HEK293 (cell line): ENCODE data around the gene PRR16.

ENCODE experiments used
- CTCF ChIA-PET: fragments of 350-600 bp; formaldehyde crosslinking; extraction: SDS; loops from one replicate; lab custom pipeline; 2021; ENCODE audit warnings: antibody characterized with exemption; lab: Yijun Ruan, JAX
- POLR2A ChIA-PET: fragments of 300-600 bp; formaldehyde crosslinking; extraction: SDS; loops from one replicate; lab custom pipeline; 2020; ENCODE audit warnings: antibody characterized with exemption, inconsistent platforms; lab: Yijun Ruan, JAX
- H3K27ac ChIP-seq: fragments of 200-500 bp; sonication (Bioruptor generic); 2 replicates; pipeline ENCODE4 v1.5.1; 2014; ENCODE audit warnings: low read depth, low read length, control low read depth, inconsistent platforms; ENCODE audit errors: extremely low read depth
- H3K36me3 ChIP-seq, 2 experiments: fragments of 200-500 bp in 1 of 2; sonication (Bioruptor generic) in 1 of 2; 1 replicate in 1 of 2; 2 replicates in 1 of 2; pipeline ENCODE4 v1.5.1; 2014 to 2017; ENCODE audit warnings: inconsistent platforms in 2 of 2, low read length in 2 of 2; ENCODE audit not compliant: control insufficient read depth in 2 of 2, insufficient read depth in 1 of 2
- H3K4me1 ChIP-seq: fragments of 200-500 bp; sonication (Bioruptor generic); 2 replicates; pipeline ENCODE4 v1.5.1; 2014; ENCODE audit warnings: mild to moderate bottlenecking, low read length, inconsistent platforms; ENCODE audit not compliant: control insufficient read depth, insufficient read depth
- H3K4me3 ChIP-seq: 2 replicates; pipeline ENCODE4 v1.5.1; 2011; ENCODE audit warnings: low read depth, mild to moderate bottlenecking, control low read depth, low read length, moderate library complexity
- H3K9me3 ChIP-seq: fragments of 200-500 bp; sonication (Bioruptor generic); 2 replicates; pipeline ENCODE4 v1.5.1; 2014; ENCODE audit warnings: low read depth, low read length, inconsistent platforms; ENCODE audit not compliant: control insufficient read depth, insufficient read depth
- ZBTB21 ChIP-seq: fragments of 450-650 bp; formaldehyde crosslinking; IDR thresholded peaks from 2 replicates; pipeline ENCODE4 v1.5.1; 2017; ENCODE audit warnings: missing biosample characterization, missing genetic modification characterization
- ZFP3 ChIP-seq: fragments of 450-650 bp; formaldehyde crosslinking; IDR thresholded peaks from 2 replicates; pipeline ENCODE4 v1.5.1; 2016; ENCODE audit warnings: low read depth, missing biosample characterization, missing genetic modification characterization
- ZNF138 ChIP-seq: fragments of 450-650 bp; formaldehyde crosslinking; IDR thresholded peaks from 2 replicates; pipeline ENCODE4 v1.5.1; 2016; ENCODE audit warnings: missing biosample characterization, missing genetic modification characterization, borderline replicate concordance
- ZNF155 ChIP-seq: fragments of 450-650 bp; formaldehyde crosslinking; IDR thresholded peaks from 2 replicates; pipeline ENCODE4 v1.5.1; 2016; ENCODE audit warnings: missing biosample characterization, missing genetic modification characterization
- ZNF292 ChIP-seq: fragments of 450-650 bp; formaldehyde crosslinking; IDR thresholded peaks from 2 replicates; pipeline ENCODE4 v1.5.1; 2016; ENCODE audit warnings: low read depth, missing biosample characterization, missing genetic modification characterization, borderline replicate concordance
- ZNF394 ChIP-seq: fragments of 450-650 bp; formaldehyde crosslinking; IDR thresholded peaks from 2 replicates; pipeline ENCODE4 v1.5.1; 2016; ENCODE audit warnings: missing biosample characterization, missing genetic modification characterization, mild to moderate bottlenecking, moderate library complexity, borderline replicate concordance
- ZNF510 ChIP-seq: fragments of 450-650 bp; formaldehyde crosslinking; IDR thresholded peaks from 2 replicates; pipeline ENCODE4 v1.5.1; 2018; ENCODE audit warnings: mild to moderate bottlenecking, missing genetic modification characterization, missing biosample characterization; ENCODE audit not compliant: insufficient replicate concordance
- ZNF529 ChIP-seq: fragments of 450-650 bp; formaldehyde crosslinking; IDR thresholded peaks from 2 replicates; pipeline ENCODE4 v1.5.1; 2017; ENCODE audit warnings: missing genetic modification characterization, missing biosample characterization; ENCODE audit not compliant: insufficient replicate concordance
- ZNF548 ChIP-seq: fragments of 450-650 bp; formaldehyde crosslinking; IDR thresholded peaks from 2 replicates; pipeline ENCODE4 v1.5.1; 2016; ENCODE audit warnings: missing biosample characterization, missing genetic modification characterization
- ZNF658 ChIP-seq: fragments of 450-650 bp; formaldehyde crosslinking; IDR thresholded peaks from 2 replicates; pipeline ENCODE4; 2016; ENCODE audit warnings: missing biosample characterization, missing genetic modification characterization
- ZNF660 ChIP-seq: fragments of 450-650 bp; IDR thresholded peaks from 2 replicates; pipeline ENCODE4 v1.5.1; 2018; ENCODE audit warnings: missing biosample characterization, mild to moderate bottlenecking, missing genetic modification characterization
- ZNF701 ChIP-seq: fragments of 450-650 bp; formaldehyde crosslinking; IDR thresholded peaks from 2 replicates; pipeline ENCODE4 v1.5.1; 2016; ENCODE audit warnings: missing biosample characterization, missing genetic modification characterization
- ZNF747 ChIP-seq: fragments of 450-650 bp; formaldehyde crosslinking; IDR thresholded peaks from 2 replicates; pipeline ENCODE4 v1.5.1; 2016; ENCODE audit warnings: missing biosample characterization, missing genetic modification characterization
- ZNF830 ChIP-seq: fragments of 450-650 bp; IDR thresholded peaks from 2 replicates; pipeline ENCODE4 v1.5.0; 2018; ENCODE audit warnings: missing biosample characterization, missing genetic modification characterization, low read depth, mild to moderate bottlenecking, moderate library complexity
- TF ChIP-seq, protein P1 (sequence below): fragments of 450-650 bp; formaldehyde crosslinking; IDR thresholded peaks from 2 replicates; pipeline ENCODE4 v1.5.1; 2016; ENCODE audit warnings: missing biosample characterization, missing genetic modification characterization, low read depth
- TF ChIP-seq, protein P2 (sequence below): fragments of 450-650 bp; IDR thresholded peaks from 2 replicates; pipeline ENCODE4 v1.5.1; 2018; ENCODE audit warnings: missing biosample characterization, mild to moderate bottlenecking, missing genetic modification characterization
- TF ChIP-seq, protein P3 (sequence below): IDR thresholded peaks from 2 replicates; pipeline ENCODE4 v1.6.1; 2011; ENCODE audit warnings: mild to moderate bottlenecking, low read depth, low read length, borderline replicate concordance
- TF ChIP-seq, protein P4 (sequence below): fragments of 450-650 bp; formaldehyde crosslinking; IDR thresholded peaks from 2 replicates; pipeline ENCODE4 v1.5.1; 2016; ENCODE audit warnings: missing biosample characterization, missing genetic modification characterization, borderline replicate concordance
- TF ChIP-seq, protein P5 (sequence below): fragments of 450-650 bp; formaldehyde crosslinking; IDR thresholded peaks from 2 replicates; pipeline ENCODE4 v1.5.1; 2016; ENCODE audit warnings: missing biosample characterization, missing genetic modification characterization

Gene PRR16

DNA sequence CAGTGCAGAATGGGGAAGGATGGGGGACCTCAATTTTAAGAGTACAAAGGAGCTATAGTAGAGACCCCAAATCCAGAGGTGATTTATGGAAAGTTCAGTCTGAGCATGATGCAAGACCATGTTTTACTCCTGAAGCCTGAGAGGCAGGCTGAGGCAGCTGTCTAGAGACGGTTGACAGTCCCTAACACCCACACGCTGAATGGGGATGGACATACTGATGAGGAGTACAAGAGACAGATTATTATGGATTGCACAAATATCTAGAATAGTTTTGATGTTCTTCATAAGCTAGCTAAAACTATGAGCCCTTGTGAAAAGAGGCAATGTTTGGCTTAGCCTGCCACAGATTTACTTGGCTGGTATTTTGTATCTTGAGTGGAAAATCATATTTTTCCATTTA lies 64.5 kb downstream of the PRR16 start:
- Histone ChIP-seq H3K27ac (no peak overlapping the region), H3K4me3 (no peak overlapping the region), H3K9me3 (no peaks in the 10 kb centered on the region), H3K36me3 (no peaks in the 10 kb centered on the region), H3K4me1 (no peaks in the 10 kb centered on the region)
- CTCF ChIA-PET = no interaction called here
- POLR2A ChIA-PET = no interaction called here
- TF ChIP-seq ZNF830 (tag by site-specific recombination) = no peak
- TF ChIP-seq, protein P1, sequence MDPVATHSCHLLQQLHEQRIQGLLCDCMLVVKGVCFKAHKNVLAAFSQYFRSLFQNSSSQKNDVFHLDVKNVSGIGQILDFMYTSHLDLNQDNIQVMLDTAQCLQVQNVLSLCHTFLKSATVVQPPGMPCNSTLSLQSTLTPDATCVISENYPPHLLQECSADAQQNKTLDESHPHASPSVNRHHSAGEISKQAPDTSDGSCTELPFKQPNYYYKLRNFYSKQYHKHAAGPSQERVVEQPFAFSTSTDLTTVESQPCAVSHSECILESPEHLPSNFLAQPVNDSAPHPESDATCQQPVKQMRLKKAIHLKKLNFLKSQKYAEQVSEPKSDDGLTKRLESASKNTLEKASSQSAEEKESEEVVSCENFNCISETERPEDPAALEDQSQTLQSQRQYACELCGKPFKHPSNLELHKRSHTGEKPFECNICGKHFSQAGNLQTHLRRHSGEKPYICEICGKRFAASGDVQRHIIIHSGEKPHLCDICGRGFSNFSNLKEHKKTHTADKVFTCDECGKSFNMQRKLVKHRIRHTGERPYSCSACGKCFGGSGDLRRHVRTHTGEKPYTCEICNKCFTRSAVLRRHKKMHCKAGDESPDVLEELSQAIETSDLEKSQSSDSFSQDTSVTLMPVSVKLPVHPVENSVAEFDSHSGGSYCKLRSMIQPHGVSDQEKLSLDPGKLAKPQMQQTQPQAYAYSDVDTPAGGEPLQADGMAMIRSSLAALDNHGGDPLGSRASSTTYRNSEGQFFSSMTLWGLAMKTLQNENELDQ = no peak
- no peak for TF ChIP-seq ZNF660 (tag by site-specific recombination)
- TF ChIP-seq, protein P2, sequence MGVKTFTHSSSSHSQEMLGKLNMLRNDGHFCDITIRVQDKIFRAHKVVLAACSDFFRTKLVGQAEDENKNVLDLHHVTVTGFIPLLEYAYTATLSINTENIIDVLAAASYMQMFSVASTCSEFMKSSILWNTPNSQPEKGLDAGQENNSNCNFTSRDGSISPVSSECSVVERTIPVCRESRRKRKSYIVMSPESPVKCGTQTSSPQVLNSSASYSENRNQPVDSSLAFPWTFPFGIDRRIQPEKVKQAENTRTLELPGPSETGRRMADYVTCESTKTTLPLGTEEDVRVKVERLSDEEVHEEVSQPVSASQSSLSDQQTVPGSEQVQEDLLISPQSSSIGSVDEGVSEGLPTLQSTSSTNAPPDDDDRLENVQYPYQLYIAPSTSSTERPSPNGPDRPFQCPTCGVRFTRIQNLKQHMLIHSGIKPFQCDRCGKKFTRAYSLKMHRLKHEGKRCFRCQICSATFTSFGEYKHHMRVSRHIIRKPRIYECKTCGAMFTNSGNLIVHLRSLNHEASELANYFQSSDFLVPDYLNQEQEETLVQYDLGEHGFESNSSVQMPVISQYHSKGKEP = no peak
- TF ChIP-seq, protein P3, sequence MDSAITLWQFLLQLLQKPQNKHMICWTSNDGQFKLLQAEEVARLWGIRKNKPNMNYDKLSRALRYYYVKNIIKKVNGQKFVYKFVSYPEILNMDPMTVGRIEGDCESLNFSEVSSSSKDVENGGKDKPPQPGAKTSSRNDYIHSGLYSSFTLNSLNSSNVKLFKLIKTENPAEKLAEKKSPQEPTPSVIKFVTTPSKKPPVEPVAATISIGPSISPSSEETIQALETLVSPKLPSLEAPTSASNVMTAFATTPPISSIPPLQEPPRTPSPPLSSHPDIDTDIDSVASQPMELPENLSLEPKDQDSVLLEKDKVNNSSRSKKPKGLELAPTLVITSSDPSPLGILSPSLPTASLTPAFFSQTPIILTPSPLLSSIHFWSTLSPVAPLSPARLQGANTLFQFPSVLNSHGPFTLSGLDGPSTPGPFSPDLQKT = no peak
- TF ChIP-seq ZNF701 (tag by site-specific recombination) = no peak
- no peak for TF ChIP-seq ZNF658 (tag by site-specific recombination)
- TF ChIP-seq ZNF529 (tag by site-specific recombination) = no peak
- TF ChIP-seq, protein P4, sequence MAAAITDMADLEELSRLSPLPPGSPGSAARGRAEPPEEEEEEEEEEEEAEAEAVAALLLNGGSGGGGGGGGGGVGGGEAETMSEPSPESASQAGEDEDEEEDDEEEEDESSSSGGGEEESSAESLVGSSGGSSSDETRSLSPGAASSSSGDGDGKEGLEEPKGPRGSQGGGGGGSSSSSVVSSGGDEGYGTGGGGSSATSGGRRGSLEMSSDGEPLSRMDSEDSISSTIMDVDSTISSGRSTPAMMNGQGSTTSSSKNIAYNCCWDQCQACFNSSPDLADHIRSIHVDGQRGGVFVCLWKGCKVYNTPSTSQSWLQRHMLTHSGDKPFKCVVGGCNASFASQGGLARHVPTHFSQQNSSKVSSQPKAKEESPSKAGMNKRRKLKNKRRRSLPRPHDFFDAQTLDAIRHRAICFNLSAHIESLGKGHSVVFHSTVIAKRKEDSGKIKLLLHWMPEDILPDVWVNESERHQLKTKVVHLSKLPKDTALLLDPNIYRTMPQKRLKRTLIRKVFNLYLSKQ = no peak
- no peak for TF ChIP-seq ZBTB21 (tag by site-specific recombination)
- TF ChIP-seq ZFP3 (tag by site-specific recombination) = no peak
- no peak for TF ChIP-seq ZNF292
- TF ChIP-seq ZNF747 = no peak
- no peak for TF ChIP-seq ZNF138 (tag by site-specific recombination)
- no peak for TF ChIP-seq ZNF548 (tag by site-specific recombination)
- no peak for TF ChIP-seq ZNF394 (tag by site-specific recombination)
- TF ChIP-seq, protein P5, sequence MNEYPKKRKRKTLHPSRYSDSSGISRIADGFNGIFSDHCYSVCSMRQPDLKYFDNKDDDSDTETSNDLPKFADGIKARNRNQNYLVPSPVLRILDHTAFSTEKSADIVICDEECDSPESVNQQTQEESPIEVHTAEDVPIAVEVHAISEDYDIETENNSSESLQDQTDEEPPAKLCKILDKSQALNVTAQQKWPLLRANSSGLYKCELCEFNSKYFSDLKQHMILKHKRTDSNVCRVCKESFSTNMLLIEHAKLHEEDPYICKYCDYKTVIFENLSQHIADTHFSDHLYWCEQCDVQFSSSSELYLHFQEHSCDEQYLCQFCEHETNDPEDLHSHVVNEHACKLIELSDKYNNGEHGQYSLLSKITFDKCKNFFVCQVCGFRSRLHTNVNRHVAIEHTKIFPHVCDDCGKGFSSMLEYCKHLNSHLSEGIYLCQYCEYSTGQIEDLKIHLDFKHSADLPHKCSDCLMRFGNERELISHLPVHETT (tag by site-specific recombination) = no peak
- no peak for TF ChIP-seq ZNF155 (tag by site-specific recombination)
- no peak for TF ChIP-seq ZNF510 (tag by site-specific recombination)
